Raji (cell line): ENCODE data around the gene CREB1.

ENCODE experiments used
- POLR2A ChIP-seq: IDR thresholded peaks from 2 replicates; pipeline ENCODE4 v1.6.1; 2011; ENCODE audit warnings: low read depth, low read length, control low read depth; ENCODE audit not compliant: insufficient read depth

Gene CREB1

GRCh38 chr2:207523005-207523404 lies 6.8 kb upstream of the CREB1 start:
- TF ChIP-seq POLR2A = no peak

- TF ChIP-seq POLR2A = no peak
Observed at GRCh38 chr2:207525296-207525695, 4.5 kb upstream of the CREB1 start.

- no peak for TF ChIP-seq POLR2A
Observed at GRCh38 chr2:207528980-207529329, 807 bp upstream of the CREB1 start.

GRCh38 chr2:207530160-207531031 lies 634 bp downstream of the CREB1 start:
- peak; percentile 59 for TF ChIP-seq POLR2A

GRCh38 chr2:207531032-207531952 lies 1.5 kb downstream of the CREB1 start:
- TF ChIP-seq POLR2A = no peak

GRCh38 chr2:207532676-207533075 lies 2.9 kb downstream of the CREB1 start:
- TF ChIP-seq POLR2A = no peak

GRCh38 chr2:207533461-207534008 lies 3.8 kb downstream of the CREB1 start:
- no peak for TF ChIP-seq POLR2A

- TF ChIP-seq POLR2A = no peak
Observed at GRCh38 chr2:207534417-207534816, 4.7 kb downstream of the CREB1 start.

GRCh38 chr2:207539470-207539869 lies 9.7 kb downstream of the CREB1 start:
- TF ChIP-seq POLR2A = no peak

GRCh38 chr2:207540431-207540830 lies 10.7 kb downstream of the CREB1 start:
- no peak for TF ChIP-seq POLR2A

GRCh38 chr2:207541933-207542332 lies 12.2 kb downstream of the CREB1 start:
- no peak for TF ChIP-seq POLR2A

GRCh38 chr2:207543272-207543671 lies 13.5 kb downstream of the CREB1 start:
- TF ChIP-seq POLR2A = no peak

- TF ChIP-seq POLR2A = no peak
Observed at GRCh38 chr2:207546822-207547221, 17.1 kb downstream of the CREB1 start.

GRCh38 chr2:207549145-207549544 lies 19.4 kb downstream of the CREB1 start:
- no peak for TF ChIP-seq POLR2A

GRCh38 chr2:207558079-207558491 lies 28.3 kb downstream of the CREB1 start:
- no peak for TF ChIP-seq POLR2A

- no peak for TF ChIP-seq POLR2A
Observed at GRCh38 chr2:207561386-207562080, 31.8 kb downstream of the CREB1 start.
